Chondrocyte (in vitro differentiated cells): ENCODE data around the gene KAZN. TPM values are rescaled to one million over a fixed set of nuclear protein-coding genes. Genes with fewer than 3 reads are reported as not detected.

ENCODE experiments used
- DNase-seq: peaks from one replicate; pipeline ENCODE4 v3.0.0; 2021; ENCODE audit warnings: mixed read lengths, low spot score
- H3K27ac Mint-ChIP-seq: one replicate; pipeline ENCODE4 v1.8.0; 2021; ENCODE audit warnings: mild to moderate bottlenecking, moderate library complexity, mixed read lengths; ENCODE audit not compliant: unreplicated experiment
- H3K27me3 Mint-ChIP-seq: 2 replicates; pipeline ENCODE4 v1.8.0; 2021; ENCODE audit warnings: low read depth, mixed read lengths
- H3K36me3 Mint-ChIP-seq: 2 replicates; pipeline ENCODE4 v1.8.0; 2021; ENCODE audit warnings: low read depth, mixed read lengths
- H3K4me1 Mint-ChIP-seq: 2 replicates; pipeline ENCODE4 v1.8.0; 2021; ENCODE audit warnings: low read depth, mild to moderate bottlenecking, mixed read lengths
- H3K4me3 Mint-ChIP-seq: one replicate; pipeline ENCODE4 v1.8.0; 2021; ENCODE audit warnings: mild to moderate bottlenecking, moderate library complexity, mixed read lengths; ENCODE audit not compliant: unreplicated experiment
- H3K9me3 Mint-ChIP-seq: 2 replicates; pipeline ENCODE4 v1.8.0; 2021; ENCODE audit warnings: low read depth, mixed read lengths
- CTCF ChIP-seq: fragments of 200-600 bp; sonication (generic); IDR thresholded peaks from 2 replicates; pipeline ENCODE4 v1.5.0; 2021; ENCODE audit warnings: antibody characterized with exemption, mild to moderate bottlenecking, moderate library complexity
- total RNA-seq: library from RNA; stranded (reverse); gene quantifications from 3 replicates; pipeline ENCODE4 v1.2.1, GENCODE V29; 2021

KAZN gene
- total RNA-seq, 1 donor from 2014 or later: 29.6 TPM

GRCh38 chr1:14757286-14757625 is 158.8 kb downstream of the KAZN start:
- no peak for TF ChIP-seq CTCF
- Mint-ChIP-seq H3K27me3 (peaks cover 24% of the 10 kb centered on the region), H3K4me3 (no peak overlapping the region), H3K9me3 (peaks cover 3% of the 10 kb centered on the region), H3K27ac (no peak overlapping the region), H3K4me1 (no peaks in the 10 kb centered on the region), H3K36me3 (no peaks in the 10 kb centered on the region)
- DNase-seq: no peak

- H3K27me3 Mint-ChIP-seq: peaks cover 24% of the 10 kb centered on the region
These were observed 160.7 kb downstream of the KAZN start for GRCh38 chr1:14759042-14759818.

GRCh38 chr1:14759843-14760242 is 161.4 kb downstream of the KAZN start:
- Mint-ChIP-seq H3K36me3 (no peaks in the 10 kb centered on the region), H3K27ac (no peak overlapping the region), H3K27me3 (peaks cover 24% of the 10 kb centered on the region), H3K9me3 (no peaks in the 10 kb centered on the region), H3K4me3 (no peak overlapping the region), H3K4me1 (no peaks in the 10 kb centered on the region)
- DNase-seq: no peak
- TF ChIP-seq CTCF: no peak

More at GRCh38 chr1:14759042-14759818, 160.7 kb downstream of the KAZN start:
- DNase-seq: no peak
- no peaks in the 10 kb centered on the region for H3K9me3 Mint-ChIP-seq
- H3K36me3 Mint-ChIP-seq: no peaks in the 10 kb centered on the region
- no peaks in the 10 kb centered on the region for H3K4me1 Mint-ChIP-seq
- H3K27ac Mint-ChIP-seq: no peak overlapping the region
- TF ChIP-seq CTCF: no peak
- H3K4me3 Mint-ChIP-seq: no peak overlapping the region

GRCh38 chr1:14760780-14761179 is 162.3 kb downstream of the KAZN start:
- no peaks in the 10 kb centered on the region for H3K4me1 Mint-ChIP-seq
- no peak overlapping the region for H3K4me3 Mint-ChIP-seq

More at GRCh38 chr1:14760780-14761179, 162.3 kb downstream of the KAZN start:
- no peak for TF ChIP-seq CTCF
- H3K9me3 Mint-ChIP-seq: no peaks in the 10 kb centered on the region
- peaks cover 28% of the 10 kb centered on the region for H3K27me3 Mint-ChIP-seq
- H3K36me3 Mint-ChIP-seq: no peaks in the 10 kb centered on the region
- no peak for DNase-seq
- H3K27ac Mint-ChIP-seq: no peak overlapping the region
